NCI-H2029 treated with DMSO at 0.1 percent for 48 hours (cell line): Measurements from ENCODE around the gene THOC1.

ENCODE experiments used
- DNase-seq: peaks from one replicate; lab custom pipeline; 2025; lab: John Stamatoyannopoulos, UW

Gene THOC1

GRCh38 chr18:275486-275885, 7.6 kb upstream of the THOC1 start:
- DNase-seq, result no peak

- DNase-seq, result no peak
Observed at GRCh38 chr18:274313-274712, 6.5 kb upstream of the THOC1 start.

- no peak for DNase-seq
Observed at GRCh38 chr18:273525-273924, 5.7 kb upstream of the THOC1 start.

- no peak for DNase-seq
Observed at GRCh38 chr18:272650-273049, 4.8 kb upstream of the THOC1 start.

GRCh38 chr18:269480-270095, 1.7 kb upstream of the THOC1 start:
- no peak for DNase-seq

GRCh38 chr18:267380-267687, 513 bp downstream of the THOC1 start:
- no peak for DNase-seq

GRCh38 chr18:261398-262073, 6.3 kb downstream of the THOC1 start:
- no peak for DNase-seq

GRCh38 chr18:260547-260946, 7.3 kb downstream of the THOC1 start:
- no peak for DNase-seq

- DNase-seq, result no peak
Observed at GRCh38 chr18:255171-255570, 12.7 kb downstream of the THOC1 start.

- no peak for DNase-seq
Observed at GRCh38 chr18:253121-253520, 14.7 kb downstream of the THOC1 start.

- DNase-seq, result no peak
Observed at GRCh38 chr18:251572-251971, 16.3 kb downstream of the THOC1 start.

- no peak for DNase-seq
Observed at GRCh38 chr18:250685-251084, 17.2 kb downstream of the THOC1 start.

GRCh38 chr18:248053-248452, 19.8 kb downstream of the THOC1 start:
- no peak for DNase-seq

- DNase-seq, result no peak
Observed at GRCh38 chr18:245282-245847, 22.5 kb downstream of the THOC1 start.

- no peak for DNase-seq
Observed at GRCh38 chr18:240175-240574, 27.7 kb downstream of the THOC1 start.

GRCh38 chr18:231563-231962, 36.3 kb downstream of the THOC1 start:
- DNase-seq, result no peak

- no peak for DNase-seq
Observed at GRCh38 chr18:228586-228985, 39.3 kb downstream of the THOC1 start.

GRCh38 chr18:227902-228301, 39.9 kb downstream of the THOC1 start:
- DNase-seq, result no peak

- no peak for DNase-seq
Observed at GRCh38 chr18:227374-227773, 40.5 kb downstream of the THOC1 start.

- DNase-seq, result no peak
Observed at GRCh38 chr18:225745-226144, 42.1 kb downstream of the THOC1 start.

GRCh38 chr18:220708-221107, 47.1 kb downstream of the THOC1 start:
- no peak for DNase-seq

GRCh38 chr18:217532-218336, 50.1 kb downstream of the THOC1 start:
- no peak for DNase-seq

GRCh38 chr18:215448-216010, 52.3 kb downstream of the THOC1 start:
- DNase-seq, result no peak
